ENCODE results near the gene UGGT2.
A peak's percentile ranks its signal among the peaks of the same experiment; 100 is the strongest.
"Not testable (repeated sequence)": the region's sequence is repeated elsewhere in the genome, so short reads cannot be mapped to it uniquely, and the experiment has no call there.

UGGT2 gene

DNA sequence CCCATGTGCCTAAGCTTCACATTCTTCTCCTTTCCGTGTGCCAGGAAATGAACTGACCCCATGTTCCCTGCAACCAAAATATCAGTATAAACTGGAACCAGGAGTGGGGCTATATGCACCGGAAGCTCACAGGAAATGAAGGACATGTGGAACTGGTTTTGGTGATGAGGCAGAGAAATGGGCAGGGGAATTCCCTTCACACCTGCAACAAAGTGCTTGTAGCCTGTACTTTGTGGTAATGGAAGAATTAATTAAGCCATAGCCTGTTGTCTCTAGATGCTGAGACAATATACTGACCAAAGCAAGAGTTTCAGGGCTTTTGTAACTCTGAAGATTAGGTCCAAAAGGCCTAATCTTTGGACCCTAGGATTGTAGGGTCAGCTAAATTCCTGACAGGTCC lies 15.5 kb upstream of the UGGT2 start:
- Histone ChIP-seq H3K4me1 (ENCODE audit: insufficient read depth, low read length, severe bottlenecking) (no peaks in the 10 kb centered on the region), H3K4me3 (ENCODE audit: low read depth, low read length, poor library complexity, severe bottlenecking) (no peak overlapping the region), H4K20me1 (ENCODE audit: insufficient read depth, low read length) (no peaks in the 10 kb centered on the region), H3K79me2 (ENCODE audit: insufficient read depth, low read length) (no peaks in the 10 kb centered on the region), H3K9me3 (ENCODE audit: low read length) (no peaks in the 10 kb centered on the region), H3K9ac (ENCODE audit: low read length) (no peak overlapping the region), H3K4me2 (ENCODE audit: low read length) (no peak overlapping the region), H3K27ac (ENCODE audit: low read depth, low read length, poor library complexity, severe bottlenecking) (no peak overlapping the region), H2AFZ (ENCODE audit: low read length) (no peak overlapping the region), H3F3A (ENCODE audit: insufficient read depth, low read length) (no peaks in the 10 kb centered on the region), H3K36me3 (ENCODE audit: insufficient read depth, low read length) (no peaks in the 10 kb centered on the region), H3K9me2 (ENCODE audit: low read depth, low read length) (no peaks in the 10 kb centered on the region), H3K27me3 (ENCODE audit: insufficient read depth, low read length) (no peaks in the 10 kb centered on the region; the same call in 1 of the 2 replicates)
- no peak for TF ChIP-seq EZH2 (IDR thresholded peaks at IDR 0.05; ENCODE audit: borderline replicate concordance, low read length)
- no peak for TF ChIP-seq CTCF (IDR thresholded peaks at IDR 0.05; ENCODE audit: low read length)

DNA sequence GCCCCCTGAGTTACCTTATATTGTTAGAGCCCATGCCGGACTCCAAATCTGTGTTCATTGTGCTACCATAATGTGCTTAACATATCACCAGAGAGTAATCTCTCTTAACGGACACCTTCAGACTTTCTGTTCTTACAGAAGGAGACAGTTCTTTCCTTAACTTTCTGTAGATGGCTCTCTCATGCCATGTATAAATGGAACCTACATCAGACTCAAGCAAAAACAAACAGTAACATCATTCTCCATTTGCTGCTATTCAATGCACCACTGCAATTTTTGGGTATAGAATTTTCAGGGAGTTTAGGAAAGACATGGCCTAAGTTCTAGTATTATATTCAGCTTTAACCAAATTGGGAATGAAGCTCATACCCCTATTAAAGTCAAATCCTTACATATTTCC lies 12.6 kb upstream of the UGGT2 start:
- Histone ChIP-seq H3K27me3 (ENCODE audit: insufficient read depth, low read length) (no peaks in the 10 kb centered on the region; the same call in 1 of the 2 replicates), H3K4me3 (ENCODE audit: low read depth, low read length, poor library complexity, severe bottlenecking) (no peak overlapping the region), H2AFZ (ENCODE audit: low read length) (no peak overlapping the region), H3K36me3 (ENCODE audit: insufficient read depth, low read length) (no peaks in the 10 kb centered on the region), H4K20me1 (ENCODE audit: insufficient read depth, low read length) (no peaks in the 10 kb centered on the region), H3K4me1 (ENCODE audit: insufficient read depth, low read length, severe bottlenecking) (no peaks in the 10 kb centered on the region), H3K9ac (ENCODE audit: low read length) (no peak overlapping the region), H3K9me3 (ENCODE audit: low read length) (no peaks in the 10 kb centered on the region), H3K27ac (ENCODE audit: low read depth, low read length, poor library complexity, severe bottlenecking) (no peak overlapping the region), H3F3A (ENCODE audit: insufficient read depth, low read length) (no peaks in the 10 kb centered on the region), H3K4me2 (ENCODE audit: low read length) (no peak overlapping the region), H3K79me2 (ENCODE audit: insufficient read depth, low read length) (no peaks in the 10 kb centered on the region), H3K9me2 (ENCODE audit: low read depth, low read length) (no peaks in the 10 kb centered on the region)
- TF ChIP-seq CTCF (IDR thresholded peaks at IDR 0.05; ENCODE audit: low read length): no peak
- TF ChIP-seq EZH2 (IDR thresholded peaks at IDR 0.05; ENCODE audit: borderline replicate concordance, low read length): no peak

- peak overlapping the region; percentile 12; the same call in 1 of the 2 replicates for H2AFZ ChIP-seq (ENCODE audit: low read length)
Measured at GRCh38 chr13:96052656-96053002, 572 bp downstream of the UGGT2 start.

DNA sequence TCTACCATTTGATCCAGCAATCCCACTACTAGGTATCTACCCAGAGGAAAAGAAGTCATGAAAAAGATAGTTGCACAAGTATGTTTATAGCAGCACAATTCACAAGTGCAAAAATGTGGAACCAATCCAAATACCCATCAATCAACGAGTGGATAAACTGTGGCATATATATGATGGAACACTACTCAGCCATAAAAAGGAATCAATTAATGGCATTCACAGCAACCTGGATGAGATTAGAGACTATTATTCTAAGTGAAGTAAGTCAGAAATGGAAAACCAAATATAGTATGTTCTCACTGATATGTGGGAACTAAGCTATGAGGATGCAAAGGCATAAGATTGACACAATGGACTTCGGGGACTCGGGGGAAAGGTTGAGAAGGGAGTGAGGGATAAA lies 1.3 kb downstream of the UGGT2 start:
- H3K27me3 ChIP-seq (ENCODE audit: insufficient read depth, low read length); H3K9me3 ChIP-seq (ENCODE audit: low read length); H3K9me2 ChIP-seq (ENCODE audit: low read depth, low read length); H3K36me3 ChIP-seq (ENCODE audit: insufficient read depth, low read length); H2AFZ ChIP-seq (ENCODE audit: low read length); H3F3A ChIP-seq (ENCODE audit: insufficient read depth, low read length); H4K20me1 ChIP-seq (ENCODE audit: insufficient read depth, low read length); H3K9ac ChIP-seq (ENCODE audit: low read length); H3K27ac ChIP-seq (ENCODE audit: low read depth, low read length, poor library complexity, severe bottlenecking): not testable (repeated sequence)
- Histone ChIP-seq H3K4me2 (ENCODE audit: low read length) (peak overlapping the region; percentile 90), H3K79me2 (ENCODE audit: insufficient read depth, low read length) (peaks cover 18% of the 10 kb centered on the region), H3K4me3 (ENCODE audit: low read depth, low read length, poor library complexity, severe bottlenecking) (peak overlapping the region; percentile 77), H3K4me1 (ENCODE audit: insufficient read depth, low read length, severe bottlenecking) (peaks cover 10% of the 10 kb centered on the region)

More at GRCh38 chr13:96052656-96053002, 572 bp downstream of the UGGT2 start:
- TF ChIP-seq CTCF (IDR thresholded peaks at IDR 0.05; ENCODE audit: low read length) (no peak), EZH2 (IDR thresholded peaks at IDR 0.05; ENCODE audit: borderline replicate concordance, low read length) (no peak)
- Histone ChIP-seq H3K9me3 (ENCODE audit: low read length) (no peaks in the 10 kb centered on the region), H3K4me2 (ENCODE audit: low read length) (peak overlapping the region; percentile 90), H3K36me3 (ENCODE audit: insufficient read depth, low read length) (no peaks in the 10 kb centered on the region), H3K79me2 (ENCODE audit: insufficient read depth, low read length) (peaks cover 17% of the 10 kb centered on the region), H3K27me3 (ENCODE audit: insufficient read depth, low read length) (peaks cover 5% of the 10 kb centered on the region; the same call in 1 of the 2 replicates), H3K4me3 (ENCODE audit: low read depth, low read length, poor library complexity, severe bottlenecking) (peak overlapping the region; percentile 77), H3K4me1 (ENCODE audit: insufficient read depth, low read length, severe bottlenecking) (peaks cover 10% of the 10 kb centered on the region), H3F3A (ENCODE audit: insufficient read depth, low read length) (no peaks in the 10 kb centered on the region), H4K20me1 (ENCODE audit: insufficient read depth, low read length) (no peaks in the 10 kb centered on the region), H3K9ac (ENCODE audit: low read length) (peak overlapping the region; percentile 80), H3K27ac (ENCODE audit: low read depth, low read length, poor library complexity, severe bottlenecking) (no peak overlapping the region), H3K9me2 (ENCODE audit: low read depth, low read length) (no peaks in the 10 kb centered on the region)

- Histone ChIP-seq H3K4me1 (ENCODE audit: insufficient read depth, low read length, severe bottlenecking) (peaks cover 10% of the 10 kb centered on the region), H3K79me2 (ENCODE audit: insufficient read depth, low read length) (peaks cover 20% of the 10 kb centered on the region), H3K4me2 (ENCODE audit: low read length) (peak overlapping the region; percentile 90; the same call in 1 of the 2 replicates)
- not testable (repeated sequence) for H4K20me1 ChIP-seq (ENCODE audit: insufficient read depth, low read length); H3F3A ChIP-seq (ENCODE audit: insufficient read depth, low read length); H2AFZ ChIP-seq (ENCODE audit: low read length); H3K4me3 ChIP-seq (ENCODE audit: low read depth, low read length, poor library complexity, severe bottlenecking); H3K9ac ChIP-seq (ENCODE audit: low read length); H3K36me3 ChIP-seq (ENCODE audit: insufficient read depth, low read length); H3K9me2 ChIP-seq (ENCODE audit: low read depth, low read length); H3K27me3 ChIP-seq (ENCODE audit: insufficient read depth, low read length); H3K9me3 ChIP-seq (ENCODE audit: low read length); H3K27ac ChIP-seq (ENCODE audit: low read depth, low read length, poor library complexity, severe bottlenecking)
Measured at GRCh38 chr13:96051491-96051890, 1.7 kb downstream of the UGGT2 start.

All from OCI-LY1 (cell line).